Panc1 (cell line): ENCODE data around the gene WDR72.

Source experiments
- CTCF ChIP-seq: fragments of 450-650 bp; IDR thresholded peaks from 2 replicates; pipeline ENCODE4 v1.5.1; 2017; ENCODE audit warnings: mild to moderate bottlenecking
- POLR2AphosphoS5 ChIP-seq: IDR thresholded peaks from 2 replicates; pipeline ENCODE4 v1.6.1; 2012; ENCODE audit warnings: mild to moderate bottlenecking, low read depth, low read length, moderate library complexity
- REST ChIP-seq, 2 experiments: IDR thresholded peaks; 2 replicates each; pipeline ENCODE4 v1.6.1; 2011 to 2012; ENCODE audit warnings: low read depth in 2 of 2, control low read depth in 1 of 2, low read length in 1 of 2, mild to moderate bottlenecking in 1 of 2, moderate library complexity in 1 of 2; ENCODE audit not compliant: insufficient read depth in 1 of 2
- SIN3A ChIP-seq: IDR thresholded peaks from 2 replicates; pipeline ENCODE4 v1.6.1; 2012; ENCODE audit warnings: low read depth, mild to moderate bottlenecking, low read length, moderate library complexity, borderline replicate concordance; ENCODE audit not compliant: insufficient read depth
- TCF7L2 ChIP-seq: IDR thresholded peaks from 2 replicates; pipeline ENCODE4 v1.6.1; 2011; ENCODE audit warnings: mild to moderate bottlenecking, low read depth, low read length, inconsistent platforms

GRCh38 chr15:53588773-53589172 lies 170.7 kb downstream of the WDR72 start:
- TF ChIP-seq POLR2AphosphoS5 (no peak), CTCF (no peak), REST (IDR thresholded peaks at IDR 0.05; ENCODE audit: insufficient read depth in 1 of 2, low read depth in 2 of 2, low read length in 1 of 2) (no peak), SIN3A (no peak), TCF7L2 (no peak)
